ENCODE measurements around the gene PXYLP1.

The PXYLP1 gene

DNA sequence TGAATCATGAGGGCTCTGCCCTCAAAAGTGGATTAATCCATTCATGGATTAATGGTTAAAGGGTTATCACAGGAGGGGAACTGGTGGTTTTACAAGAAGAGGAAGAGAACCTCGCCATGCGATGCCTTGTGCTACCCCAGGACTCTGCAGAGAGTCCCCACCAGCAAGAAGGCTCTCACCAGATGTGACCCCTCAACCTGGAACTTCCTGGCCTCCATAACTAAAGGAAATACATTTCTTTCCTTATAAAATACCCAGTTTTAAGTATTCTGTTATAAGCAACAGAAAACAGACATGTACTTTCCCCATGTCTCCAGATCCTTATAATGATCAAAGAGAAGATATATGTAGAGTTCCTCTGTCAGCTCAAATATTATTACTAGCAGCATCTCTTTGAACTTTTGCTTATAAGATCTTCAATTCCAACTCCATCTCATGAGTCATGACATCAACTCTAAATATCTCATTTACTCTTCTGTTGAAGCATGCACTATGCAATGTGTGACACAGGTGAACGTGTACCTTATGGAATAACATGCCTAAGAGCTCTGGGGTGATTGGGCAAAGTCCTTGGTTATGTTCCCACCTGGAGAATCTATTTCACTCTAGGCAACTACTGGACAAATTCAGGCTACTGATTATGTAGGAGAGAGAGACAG is 99.2 kb downstream of the PXYLP1 start:
- H3K4me3 ChIP-seq (ENCODE audit: low read length), result no peak overlapping the region
- TF ChIP-seq, protein P1, sequence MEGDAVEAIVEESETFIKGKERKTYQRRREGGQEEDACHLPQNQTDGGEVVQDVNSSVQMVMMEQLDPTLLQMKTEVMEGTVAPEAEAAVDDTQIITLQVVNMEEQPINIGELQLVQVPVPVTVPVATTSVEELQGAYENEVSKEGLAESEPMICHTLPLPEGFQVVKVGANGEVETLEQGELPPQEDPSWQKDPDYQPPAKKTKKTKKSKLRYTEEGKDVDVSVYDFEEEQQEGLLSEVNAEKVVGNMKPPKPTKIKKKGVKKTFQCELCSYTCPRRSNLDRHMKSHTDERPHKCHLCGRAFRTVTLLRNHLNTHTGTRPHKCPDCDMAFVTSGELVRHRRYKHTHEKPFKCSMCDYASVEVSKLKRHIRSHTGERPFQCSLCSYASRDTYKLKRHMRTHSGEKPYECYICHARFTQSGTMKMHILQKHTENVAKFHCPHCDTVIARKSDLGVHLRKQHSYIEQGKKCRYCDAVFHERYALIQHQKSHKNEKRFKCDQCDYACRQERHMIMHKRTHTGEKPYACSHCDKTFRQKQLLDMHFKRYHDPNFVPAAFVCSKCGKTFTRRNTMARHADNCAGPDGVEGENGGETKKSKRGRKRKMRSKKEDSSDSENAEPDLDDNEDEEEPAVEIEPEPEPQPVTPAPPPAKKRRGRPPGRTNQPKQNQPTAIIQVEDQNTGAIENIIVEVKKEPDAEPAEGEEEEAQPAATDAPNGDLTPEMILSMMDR (IDR thresholded peaks at IDR 0.05; ENCODE audit: low read depth, low read length, poor library complexity, severe bottlenecking), result no peak
- no peak for TF ChIP-seq EZH2phosphoT487 (IDR thresholded peaks at IDR 0.05; ENCODE audit: borderline replicate concordance, low read length)
- H3K27ac ChIP-seq (ENCODE audit: low read depth, low read length), result no peak overlapping the region
- no peaks in the 10 kb centered on the region for H3K4me1 ChIP-seq (ENCODE audit: control insufficient read depth, low read length)
- H4K20me1 ChIP-seq (ENCODE audit: control insufficient read depth, insufficient read depth, low read depth, low read length), result no peaks in the 10 kb centered on the region
- H3K27me3 ChIP-seq (ENCODE audit: control insufficient read depth, low read length), result no peaks in the 10 kb centered on the region; the same call in 1 of the 2 replicates
- no peaks in the 10 kb centered on the region for H3K9me2 ChIP-seq (replicated peaks; ENCODE audit: control insufficient read depth, low read length)
- H3K9me3 ChIP-seq (ENCODE audit: control insufficient read depth, insufficient read depth, low read length), result no peaks in the 10 kb centered on the region
- no peak overlapping the region for H3K4me2 ChIP-seq (ENCODE audit: low read length)
- H3F3A ChIP-seq (ENCODE audit: control insufficient read depth, insufficient read depth), result no peaks in the 10 kb centered on the region
- H3K79me2 ChIP-seq (ENCODE audit: control insufficient read depth, low read length), result no peaks in the 10 kb centered on the region
- H3K36me3 ChIP-seq (ENCODE audit: control insufficient read depth, low read length), result no peaks in the 10 kb centered on the region

DNA sequence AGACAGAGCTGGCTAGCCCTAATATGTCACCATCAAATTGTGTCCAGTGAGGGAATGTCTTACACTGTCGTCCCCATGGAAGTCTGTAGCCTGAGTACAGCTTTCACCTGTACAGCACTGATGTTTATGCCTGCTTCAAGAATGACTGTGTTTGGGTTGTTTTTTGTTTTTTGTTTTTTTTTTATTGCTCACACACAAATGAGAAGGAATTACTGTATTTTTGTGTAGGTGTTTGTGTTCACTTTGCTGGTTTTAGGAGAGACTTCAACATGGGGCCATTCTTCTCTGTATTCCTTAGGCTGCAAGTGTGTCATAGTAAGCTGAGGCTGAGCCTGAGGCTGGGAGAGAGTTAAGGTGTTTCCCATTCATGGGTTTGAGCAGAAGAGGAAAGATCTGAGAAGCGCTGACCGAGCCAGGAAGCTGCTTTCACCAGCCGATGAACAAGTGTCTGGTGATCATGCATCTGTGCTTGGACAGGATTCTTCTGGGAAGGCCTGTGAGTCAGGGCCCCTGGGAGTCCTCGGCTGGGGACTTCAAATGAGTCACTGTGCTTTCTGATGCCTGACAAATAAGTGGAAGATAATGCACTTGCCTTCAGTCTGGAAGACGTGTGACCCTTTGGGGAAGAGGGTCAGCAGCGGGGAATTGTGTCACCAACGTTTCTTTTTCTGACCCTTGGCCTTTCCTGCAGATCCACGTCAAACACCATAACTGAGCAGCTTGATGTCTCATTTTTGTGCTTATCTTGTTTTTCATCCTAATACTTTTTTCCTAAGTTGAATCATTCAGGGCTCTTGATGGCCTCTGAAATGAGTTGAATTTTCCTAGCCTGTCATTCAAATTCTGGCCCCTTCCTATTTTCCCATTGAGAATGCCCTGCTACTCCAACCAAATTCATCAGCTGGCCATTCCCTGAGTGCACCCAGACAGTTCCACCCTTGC is 100.0 kb downstream of the PXYLP1 start:
- peaks cover 2% of the 10 kb centered on the region for H3K4me1 ChIP-seq (ENCODE audit: control insufficient read depth, low read length)
- no peaks in the 10 kb centered on the region for H3K79me2 ChIP-seq (ENCODE audit: control insufficient read depth, low read length)
- no peaks in the 10 kb centered on the region for H3F3A ChIP-seq (ENCODE audit: control insufficient read depth, insufficient read depth)
- H4K20me1 ChIP-seq (ENCODE audit: control insufficient read depth, insufficient read depth, low read depth, low read length), result no peaks in the 10 kb centered on the region
- no peak overlapping the region for H3K27ac ChIP-seq (ENCODE audit: low read depth, low read length)
- H3K9me3 ChIP-seq (ENCODE audit: control insufficient read depth, insufficient read depth, low read length), result no peaks in the 10 kb centered on the region
- TF ChIP-seq, protein P1 (IDR thresholded peaks at IDR 0.05; ENCODE audit: low read depth, low read length, poor library complexity, severe bottlenecking), result no peak
- TF ChIP-seq EZH2phosphoT487 (IDR thresholded peaks at IDR 0.05; ENCODE audit: borderline replicate concordance, low read length), result no peak
- H3K9me2 ChIP-seq (replicated peaks; ENCODE audit: control insufficient read depth, low read length), result no peaks in the 10 kb centered on the region
- H3K4me2 ChIP-seq (ENCODE audit: low read length), result no peak overlapping the region
- no peak overlapping the region for H3K4me3 ChIP-seq (ENCODE audit: low read length)
- no peaks in the 10 kb centered on the region for H3K36me3 ChIP-seq (ENCODE audit: control insufficient read depth, low read length)
- no peaks in the 10 kb centered on the region; the same call in 1 of the 2 replicates for H3K27me3 ChIP-seq (ENCODE audit: control insufficient read depth, low read length)

DNA sequence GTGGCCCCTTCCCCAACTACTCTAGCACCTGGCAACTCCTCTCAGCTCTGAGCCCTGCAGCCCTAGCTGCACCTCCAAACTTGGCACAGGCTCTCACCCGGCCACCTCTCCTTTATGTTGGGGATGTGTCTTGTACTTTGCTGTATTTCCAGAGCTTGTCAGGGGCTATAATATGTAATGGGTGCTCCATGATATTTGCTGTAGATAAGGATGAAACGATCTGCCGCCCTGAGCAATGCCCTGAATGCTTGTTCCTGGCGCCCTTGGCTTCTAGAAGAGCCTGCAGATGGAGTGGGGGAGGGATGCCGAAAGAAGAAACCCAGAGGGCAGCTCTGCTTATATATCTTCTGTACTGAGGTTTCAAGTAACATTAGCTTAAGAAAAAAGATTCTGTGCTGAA is 100.8 kb downstream of the PXYLP1 start:
- TF ChIP-seq EZH2phosphoT487 (IDR thresholded peaks at IDR 0.05; ENCODE audit: borderline replicate concordance, low read length), result no peak
- TF ChIP-seq, protein P1 (IDR thresholded peaks at IDR 0.05; ENCODE audit: low read depth, low read length, poor library complexity, severe bottlenecking), result no peak
- Histone ChIP-seq H3K27me3 (ENCODE audit: control insufficient read depth, low read length) (no peaks in the 10 kb centered on the region; the same call in 1 of the 2 replicates), H3K9me2 (replicated peaks; ENCODE audit: control insufficient read depth, low read length) (no peaks in the 10 kb centered on the region), H3F3A (ENCODE audit: control insufficient read depth, insufficient read depth) (no peaks in the 10 kb centered on the region), H3K9me3 (ENCODE audit: control insufficient read depth, insufficient read depth, low read length) (no peaks in the 10 kb centered on the region), H3K4me2 (ENCODE audit: low read length) (no peak overlapping the region), H3K79me2 (ENCODE audit: control insufficient read depth, low read length) (no peaks in the 10 kb centered on the region), H3K36me3 (ENCODE audit: control insufficient read depth, low read length) (no peaks in the 10 kb centered on the region), H3K4me1 (ENCODE audit: control insufficient read depth, low read length) (peaks cover 10% of the 10 kb centered on the region), H3K27ac (ENCODE audit: low read depth, low read length) (no peak overlapping the region), H4K20me1 (ENCODE audit: control insufficient read depth, insufficient read depth, low read depth, low read length) (no peaks in the 10 kb centered on the region), H3K4me3 (ENCODE audit: low read length) (no peak overlapping the region)
